Measurements from ENCODE around the gene GPR137B. TPM values are rescaled to one million over a fixed set of nuclear protein-coding genes. Genes with fewer than 3 reads are reported as not detected.
"Not testable (repeated sequence)": the region's sequence is repeated elsewhere in the genome, so short reads cannot be mapped to it uniquely, and the experiment has no call there.

Gene GPR137B
- total RNA-seq, 4 donors from 2014 or later: 0.29 to 15.1 (median 11.2) TPM

- H3K4me3 ChIP-seq: no peak overlapping the region
- H3K4me1 ChIP-seq: no peaks in the 10 kb centered on the region
- no peak for DNase-seq
- no peaks in the 10 kb centered on the region for H3K27me3 ChIP-seq
- peaks cover 0 to 5% of the 10 kb centered on the region in 2 donors for H3K9me3 ChIP-seq
- TF ChIP-seq POLR2A (IDR thresholded peaks at IDR 0.05) (no peak), CTCF (IDR thresholded peaks at IDR 0.05) (no peak)
- H3K27ac ChIP-seq: no peak overlapping the region
- H3K36me3 ChIP-seq: no peaks in the 10 kb centered on the region
- intact Hi-C loops (cut with DNase I; ENCODE audit: low total_unique reads): no loop called here
Observed at GRCh38 chr1:236158719-236159118, 16.4 kb downstream of the GPR137B start.

GRCh38 chr1:236159704-236160539 lies 17.6 kb downstream of the GPR137B start:
- intact Hi-C loops (cut with DNase I; ENCODE audit: low total_unique reads): no loop called here
- DNase-seq: no peak
- H3K9me3 ChIP-seq: peaks cover 0 to 5% of the 10 kb centered on the region in 2 donors
- no peak overlapping the region for H3K4me3 ChIP-seq
- H3K36me3 ChIP-seq: no peaks in the 10 kb centered on the region
- TF ChIP-seq POLR2A (IDR thresholded peaks at IDR 0.05) (no peak), CTCF (IDR thresholded peaks at IDR 0.05) (no peak)
- no peak overlapping the region for H3K27ac ChIP-seq
- H3K27me3 ChIP-seq: no peaks in the 10 kb centered on the region
- no peaks in the 10 kb centered on the region for H3K4me1 ChIP-seq

DNA sequence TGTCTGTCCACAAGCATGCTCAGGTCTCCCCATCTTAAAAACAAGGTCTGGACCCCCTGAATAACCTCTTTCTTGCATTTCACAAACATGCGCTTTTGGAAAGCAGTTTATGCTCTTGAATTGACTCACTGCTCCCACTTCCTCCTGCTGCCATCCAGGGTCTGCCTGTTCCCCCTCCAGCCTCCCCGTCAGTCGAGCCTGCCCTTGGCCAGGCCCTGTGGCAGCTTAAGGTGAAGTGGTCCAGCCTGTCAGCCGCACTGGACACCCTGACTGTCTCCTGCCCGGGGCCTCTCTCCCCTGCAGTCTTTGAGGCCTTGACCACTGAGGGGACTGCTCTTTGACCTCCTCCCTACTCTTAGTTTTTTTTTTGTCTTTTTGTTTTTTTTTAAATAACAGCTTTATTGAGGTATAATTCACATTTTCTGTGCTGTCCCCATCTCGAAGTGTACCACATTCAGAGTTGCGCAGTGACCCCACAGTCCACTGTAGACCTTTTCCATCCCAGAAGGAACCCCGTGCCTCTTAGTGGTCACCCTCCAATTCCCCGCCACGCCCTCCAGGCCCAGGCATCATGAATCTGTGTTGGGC lies 18.3 kb downstream of the GPR137B start:
- Histone ChIP-seq H3K27ac (no peak overlapping the region), H3K9me3 (peaks cover 0 to 5% of the 10 kb centered on the region in 2 donors), H3K4me1 (no peaks in the 10 kb centered on the region), H3K27me3 (no peaks in the 10 kb centered on the region), H3K36me3 (no peaks in the 10 kb centered on the region), H3K4me3 (no peak overlapping the region)
- DNase-seq: no peak
- TF ChIP-seq POLR2A (IDR thresholded peaks at IDR 0.05) (no peak), CTCF (IDR thresholded peaks at IDR 0.05) (no peak)
- intact Hi-C loops (cut with DNase I; ENCODE audit: low total_unique reads): no loop called here

- no peaks in the 10 kb centered on the region for H3K4me1 ChIP-seq
- intact Hi-C loops (cut with DNase I; ENCODE audit: low total_unique reads): no loop called here
- TF ChIP-seq POLR2A (IDR thresholded peaks at IDR 0.05) (no peak), CTCF (IDR thresholded peaks at IDR 0.05) (no peak)
- H3K36me3 ChIP-seq: no peaks in the 10 kb centered on the region
- no peak overlapping the region for H3K4me3 ChIP-seq
- no peaks in the 10 kb centered on the region for H3K27me3 ChIP-seq
- no peak overlapping the region for H3K27ac ChIP-seq
- DNase-seq: no peak
- H3K9me3 ChIP-seq: peaks cover 0 to 5% of the 10 kb centered on the region in 2 donors
Observed at GRCh38 chr1:236161230-236161629, 18.9 kb downstream of the GPR137B start.

GRCh38 chr1:236161755-236162154 lies 19.4 kb downstream of the GPR137B start:
- DNase-seq; H3K9me3 ChIP-seq; H3K4me3 ChIP-seq; H3K27ac ChIP-seq; H3K36me3 ChIP-seq; H3K4me1 ChIP-seq; H3K27me3 ChIP-seq; intact Hi-C loops (cut with DNase I; ENCODE audit: low total_unique reads): not testable (repeated sequence)
